Right forelimb (tissue), 1 donor: ENCODE results near the gene KIF18B.

Experiments
- DNase-seq: peaks from one replicate; pipeline ENCODE4 v3.0.0-alpha.2; 2018

The KIF18B gene

GRCh38 chr17:44916781-44917241 lies 30.8 kb downstream of the KIF18B start:
- DNase-seq, result peak; percentile 81

- DNase-seq, result peak; percentile 41
Observed at GRCh38 chr17:44915862-44916780, 31.5 kb downstream of the KIF18B start.

- no peak for DNase-seq
Observed at GRCh38 chr17:44915321-44915726, 32.2 kb downstream of the KIF18B start, which contains the start of gene GFAP. Gene GFAP, minus strand, starts transcription at chr17:44915500. Its CDS starts 14 bp downstream, at chr17:44915486.

DNA sequence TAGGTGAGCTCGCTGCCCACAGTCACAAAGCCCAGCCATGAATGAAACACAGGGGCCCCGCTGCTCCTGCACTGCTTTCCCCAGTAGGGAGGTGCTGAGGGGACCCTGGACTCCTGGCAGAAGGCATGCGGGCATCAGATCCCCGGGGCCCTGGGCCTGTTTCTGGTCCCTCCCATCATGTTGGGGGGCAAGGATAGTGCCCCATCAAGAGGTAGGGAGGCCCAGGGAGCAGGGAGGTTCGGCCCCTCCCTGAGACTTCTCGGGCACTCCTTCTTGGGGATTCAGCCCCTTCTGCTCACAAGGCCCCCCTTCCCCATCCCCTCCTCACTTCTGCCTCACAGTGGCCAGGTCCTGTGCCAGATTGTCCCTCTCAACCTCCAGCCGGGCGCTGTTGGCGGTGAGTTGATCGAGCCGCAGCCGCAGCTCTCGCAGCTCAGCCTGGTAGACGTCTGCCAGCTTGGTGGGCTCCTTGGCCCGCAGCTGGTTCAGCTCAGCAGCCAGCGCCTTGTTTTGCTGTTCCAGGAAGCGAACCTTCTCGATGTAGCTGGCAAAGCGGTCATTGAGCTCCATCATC lies 32.8 kb downstream of the KIF18B start:
- no peak for DNase-seq

- DNase-seq, result no peak
Observed at GRCh38 chr17:44914148-44914547, 33.4 kb downstream of the KIF18B start.

DNA sequence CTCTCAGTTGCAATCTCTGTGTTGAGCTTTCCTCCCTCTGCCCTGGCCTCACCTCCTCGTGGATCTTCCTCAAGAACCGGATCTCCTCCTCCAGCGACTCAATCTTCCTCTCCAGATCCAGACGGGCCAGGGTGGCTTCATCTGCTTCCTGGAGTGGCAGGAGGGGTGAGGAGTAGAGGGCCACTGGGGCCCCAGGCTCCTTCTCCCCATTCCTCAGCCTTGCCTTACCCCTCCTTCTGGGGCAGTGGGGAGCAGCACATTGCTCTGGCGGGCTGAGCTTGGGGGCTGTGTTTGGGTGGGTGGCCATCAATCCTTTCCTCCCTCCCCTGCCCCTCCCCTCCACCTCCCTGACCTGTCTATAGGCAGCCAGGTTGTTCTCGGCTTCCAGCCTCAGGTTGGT lies 33.9 kb downstream of the KIF18B start:
- peak; percentile 31 for DNase-seq

- DNase-seq, result peak; percentile 27
Observed at GRCh38 chr17:44912763-44913544, 34.6 kb downstream of the KIF18B start.

DNA sequence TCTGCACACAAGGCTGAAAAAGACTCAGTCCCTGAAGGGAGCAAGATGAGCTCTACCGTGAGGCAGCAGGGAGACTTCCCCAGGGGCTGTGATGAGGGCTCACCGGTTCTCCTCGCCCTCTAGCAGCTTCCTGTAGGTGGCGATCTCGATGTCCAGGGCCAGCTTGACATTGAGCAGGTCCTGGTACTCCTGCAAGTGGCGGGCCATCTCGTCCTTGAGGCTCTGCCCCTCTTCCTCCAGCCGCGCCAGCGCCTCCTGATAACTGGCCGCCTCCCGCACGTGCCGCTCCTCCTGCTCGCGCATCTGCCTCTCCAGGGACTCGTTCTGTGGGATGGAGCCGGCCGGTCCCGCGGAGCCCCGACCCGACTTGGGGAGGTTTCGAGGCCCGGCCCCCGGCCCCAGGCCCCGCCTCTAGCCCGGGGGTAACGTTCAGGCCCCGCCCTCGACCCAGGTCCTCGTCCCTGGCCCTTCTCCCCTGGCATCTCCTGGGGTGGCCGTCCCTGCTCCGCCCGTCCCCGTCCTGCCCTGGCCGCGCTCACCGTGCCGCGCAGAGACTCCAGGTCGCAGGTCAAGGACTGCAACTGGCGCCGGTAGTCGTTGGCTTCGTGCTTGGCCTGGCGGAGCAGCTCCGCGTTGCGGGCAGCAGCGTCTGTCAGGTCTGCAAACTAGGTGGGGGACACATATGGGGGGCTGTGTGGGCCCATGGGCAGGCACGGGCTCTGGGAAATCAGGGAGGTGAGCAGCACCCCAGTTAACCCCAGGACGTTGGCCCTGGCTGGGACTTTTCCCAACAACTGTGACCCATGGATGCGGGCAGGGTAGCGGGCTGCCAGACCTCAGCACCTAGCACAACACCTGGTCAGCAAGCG lies 36.2 kb downstream of the KIF18B start:
- peak; percentile 48 for DNase-seq

DNA sequence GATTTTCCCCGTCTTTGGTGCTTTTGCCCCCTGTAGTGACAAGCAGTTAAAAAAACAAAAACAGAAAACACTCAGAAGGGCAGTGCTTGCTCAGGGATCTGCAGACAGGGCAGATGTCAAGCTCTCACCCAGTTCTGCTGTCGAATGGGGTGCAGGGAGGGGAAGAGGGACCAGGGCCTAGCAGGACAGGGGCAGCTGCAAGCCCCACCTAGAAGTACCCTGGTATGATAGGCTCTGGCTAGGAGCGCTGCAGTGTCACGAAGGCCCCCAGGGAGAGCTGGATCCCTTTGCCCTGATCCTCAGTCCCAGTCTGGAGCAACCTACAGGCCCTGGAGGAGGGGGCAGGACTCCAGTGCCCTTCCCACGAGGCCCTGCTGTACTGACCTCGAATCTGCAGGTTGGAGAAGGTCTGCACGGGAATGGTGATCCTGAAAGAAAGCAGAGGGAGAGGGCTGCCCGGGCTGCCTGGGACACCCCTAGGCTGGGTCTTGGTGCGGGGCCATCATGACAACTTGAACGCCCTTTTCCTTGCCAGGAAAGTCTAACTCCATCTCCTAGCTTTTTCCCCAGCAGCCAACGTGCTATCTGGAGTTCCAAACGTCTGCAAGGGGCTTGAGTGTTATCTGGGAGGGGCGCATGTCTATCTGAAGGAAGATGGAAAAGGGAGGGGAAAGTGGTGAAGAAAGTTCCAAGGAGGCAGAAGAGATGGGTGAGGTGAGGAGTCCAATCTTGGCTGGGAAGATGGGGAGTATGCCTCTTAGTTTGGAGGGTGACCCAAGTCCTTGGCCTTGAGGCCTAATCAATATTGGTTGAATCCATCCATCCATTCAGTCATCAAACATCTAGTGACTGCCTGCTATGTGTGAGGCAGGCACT lies 37.1 kb downstream of the KIF18B start:
- peak; percentile 16 for DNase-seq

GRCh38 chr17:44909681-44910144 lies 37.9 kb downstream of the KIF18B start:
- DNase-seq, result no peak

DNA sequence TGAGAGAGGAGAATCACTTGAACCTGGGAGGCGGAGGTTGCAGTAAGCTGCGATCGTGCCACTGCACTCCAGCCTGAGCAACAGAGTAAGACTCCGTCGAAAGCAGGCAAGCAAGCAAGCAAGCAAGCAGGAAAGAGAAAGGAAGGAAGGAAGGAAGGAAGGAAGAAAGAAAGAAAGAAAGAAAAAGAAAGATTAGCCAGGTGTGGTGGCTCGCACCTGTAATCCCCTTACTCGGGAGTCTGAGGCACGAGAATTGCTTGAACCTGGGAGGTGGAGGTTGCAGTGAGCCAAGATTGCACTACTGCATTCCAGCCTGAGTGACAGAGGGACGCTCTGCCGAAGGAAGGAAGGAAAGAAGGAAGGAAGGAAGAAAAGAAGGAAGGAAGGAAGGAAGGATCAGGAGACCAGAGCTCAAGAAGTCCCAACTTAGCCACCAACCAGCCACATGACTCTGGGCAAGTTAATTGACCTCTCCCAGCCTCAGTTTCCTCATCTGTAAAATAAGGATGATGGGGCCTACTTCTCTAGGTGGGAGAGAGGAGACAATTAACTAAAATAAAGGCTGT lies 38.7 kb downstream of the KIF18B start:
- no peak for DNase-seq

DNA sequence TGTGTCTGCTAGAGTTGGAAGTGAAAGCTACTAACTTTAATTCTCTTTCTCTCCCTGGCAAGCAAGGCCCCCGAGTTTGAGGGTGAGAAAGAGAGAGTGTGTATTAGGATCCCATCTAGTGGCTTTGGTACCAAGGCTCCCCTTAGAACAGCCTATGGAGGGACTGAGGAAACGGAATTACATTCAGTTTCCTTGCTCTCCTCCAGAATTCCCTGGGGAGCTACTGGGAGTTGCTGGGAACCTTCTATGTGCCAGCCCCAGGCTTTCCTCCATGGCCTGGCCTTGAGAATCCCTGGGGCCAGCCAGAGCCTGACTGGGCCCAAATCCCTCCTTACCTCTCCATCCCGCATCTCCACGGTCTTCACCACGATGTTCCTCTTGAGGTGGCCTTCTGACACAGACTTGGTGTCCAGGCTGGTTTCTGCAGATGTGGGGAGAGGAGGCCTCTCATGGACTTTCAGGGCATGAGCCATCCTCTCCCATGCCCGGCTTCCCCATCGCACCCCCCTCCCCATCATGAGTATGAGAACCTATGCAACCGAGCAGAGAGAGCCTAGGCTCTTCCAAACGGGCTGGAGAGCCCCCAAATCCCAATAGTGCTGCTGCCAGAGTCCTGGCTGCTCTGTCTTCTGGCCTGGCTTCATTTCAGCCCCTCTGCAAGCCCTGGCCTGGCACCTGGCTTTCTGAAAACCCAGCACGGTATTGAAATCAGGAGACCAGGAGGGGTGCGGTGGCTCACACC lies 39.7 kb downstream of the KIF18B start:
- no peak for DNase-seq

GRCh38 chr17:44906763-44907728 lies 40.5 kb downstream of the KIF18B start:
- no peak for DNase-seq

DNA sequence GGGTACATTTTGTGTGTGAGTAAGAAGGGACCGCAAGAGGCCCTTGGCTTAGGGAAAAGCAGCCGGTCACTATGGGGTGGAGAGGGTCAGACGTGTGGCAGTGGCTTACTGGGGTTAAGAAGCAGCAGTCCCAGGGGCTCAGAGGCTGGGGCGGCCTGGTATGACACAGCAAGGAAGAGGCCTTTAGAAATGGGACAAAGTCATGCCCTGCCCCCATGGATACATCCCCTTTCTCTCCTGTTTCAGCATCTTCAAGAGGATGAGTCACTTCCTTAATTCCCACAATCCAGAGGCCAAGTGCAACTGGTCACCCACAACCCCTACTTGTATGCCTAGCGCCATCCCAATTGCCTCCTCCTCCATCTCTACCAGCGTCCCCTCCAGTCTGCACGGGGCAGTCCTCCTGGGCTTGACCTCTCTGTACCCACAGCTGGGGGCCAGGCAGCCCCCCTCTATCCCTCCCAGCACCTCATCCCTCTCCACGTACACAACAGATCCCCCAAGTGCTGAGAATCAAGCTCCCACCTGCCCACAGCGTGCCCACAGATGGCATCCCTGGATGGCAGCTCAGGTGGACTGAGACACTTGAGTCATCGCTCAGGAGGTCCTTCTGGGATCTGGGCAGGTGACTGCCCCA lies 41.4 kb downstream of the KIF18B start:
- DNase-seq, result no peak

DNA sequence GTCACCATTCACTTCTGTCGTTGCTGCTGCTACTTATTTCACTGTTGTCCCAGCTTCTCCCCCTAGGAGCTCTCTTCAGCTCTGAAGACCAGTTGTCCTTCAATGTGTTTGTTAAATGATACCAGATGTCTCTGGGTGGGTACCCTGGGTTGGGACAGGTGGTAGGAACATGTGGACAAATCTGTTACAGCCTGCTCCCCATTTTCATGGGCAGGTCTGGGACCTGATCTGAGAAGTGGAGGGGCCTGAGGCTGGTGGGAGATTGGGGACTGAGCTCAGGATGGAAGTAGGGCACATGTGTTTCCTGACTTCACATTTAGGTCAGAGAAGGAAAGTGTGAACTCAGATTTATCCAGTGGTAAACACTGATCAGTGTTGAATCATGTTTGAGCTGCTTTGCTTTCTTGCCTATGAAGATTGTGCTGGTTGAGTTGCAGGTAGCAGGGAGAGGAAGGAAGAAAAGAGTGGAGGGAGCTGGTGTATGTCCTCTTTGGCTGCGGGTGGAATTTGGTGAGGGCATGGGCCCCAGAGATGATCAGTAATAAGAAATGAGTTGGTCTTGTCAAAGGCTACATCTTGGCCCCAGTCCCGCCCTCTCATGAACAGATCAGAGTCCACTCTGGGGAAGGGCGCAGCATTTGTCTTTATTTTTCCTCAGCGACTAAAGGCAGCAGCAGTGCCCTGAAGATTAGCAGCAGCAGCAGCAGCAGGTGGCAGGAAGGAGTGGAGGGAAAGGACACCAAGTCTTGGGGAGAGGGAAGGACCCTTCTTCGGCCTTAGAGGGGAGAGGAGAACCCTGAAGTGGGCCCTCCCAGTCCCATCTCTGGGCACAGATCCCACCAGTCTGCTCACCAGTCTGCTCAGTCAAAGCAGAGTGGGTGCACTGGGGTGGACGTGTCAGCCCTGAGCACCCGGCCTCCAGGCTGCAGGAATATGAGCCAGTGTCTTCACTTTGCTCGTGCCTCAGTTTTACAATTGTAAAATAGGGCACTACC lies 42.3 kb downstream of the KIF18B start:
- DNase-seq, result no peak

DNA sequence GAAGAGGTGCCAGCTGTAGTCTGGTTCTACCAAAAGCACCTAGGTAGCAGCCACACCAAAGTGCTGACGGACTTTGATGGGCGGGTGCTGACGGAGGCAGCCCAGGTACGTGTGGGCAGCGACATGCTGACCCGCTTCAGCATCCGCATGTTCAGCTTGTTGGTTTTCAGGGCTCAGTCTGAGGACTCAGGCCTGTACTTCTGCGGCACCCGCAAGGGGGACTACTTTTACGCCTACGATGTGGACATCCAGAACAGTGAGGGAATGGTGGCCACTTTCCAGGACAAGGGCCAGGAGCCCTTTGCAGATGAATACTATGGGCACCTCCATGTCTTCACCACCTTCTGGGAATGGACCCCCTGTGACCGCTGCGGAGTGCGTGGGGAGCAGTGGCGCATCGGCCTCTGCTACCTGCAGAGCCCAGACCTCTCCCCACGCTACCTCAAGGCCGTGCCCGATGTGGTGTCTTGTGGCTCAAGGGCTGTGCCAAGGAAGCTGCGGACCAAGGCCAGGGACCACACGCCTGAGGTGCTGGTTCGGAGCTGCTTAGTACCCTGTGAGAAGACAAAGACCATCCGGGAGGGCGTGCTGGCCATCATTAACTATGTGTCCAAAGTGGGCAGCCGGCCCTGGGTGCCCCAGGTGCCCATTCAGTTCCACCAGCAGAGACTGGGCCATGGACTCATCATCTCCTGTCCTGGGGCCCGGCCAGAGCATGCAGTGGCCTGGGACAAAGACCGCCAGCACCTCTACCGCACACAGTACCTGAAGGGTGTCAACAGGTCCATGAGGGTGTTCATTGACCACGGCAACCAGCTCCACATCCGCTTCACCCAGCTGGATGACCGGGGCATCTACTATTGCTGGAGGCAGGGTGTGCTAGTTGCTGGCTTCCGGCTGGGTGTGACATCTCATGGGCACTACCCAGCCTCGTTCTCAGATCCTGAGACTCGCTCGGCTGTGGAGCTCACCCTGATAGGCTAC lies 43.3 kb downstream of the KIF18B start:
- DNase-seq, result no peak
